H1 (cell line): ENCODE data around the gene AATK. TPM values are rescaled to one million over a fixed set of nuclear protein-coding genes. Genes with fewer than 3 reads are reported as not detected.

Experiments
- EZH2 ChIP-seq: fragments of 200-600 bp; sonication (generic); IDR thresholded peaks from 2 replicates; pipeline ENCODE4 v1.7.1; 2012; ENCODE audit warnings: low read depth, mild to moderate bottlenecking, moderate library complexity, low read length, inconsistent platforms; ENCODE audit not compliant: severe bottlenecking
- SP4 ChIP-seq: IDR thresholded peaks from 2 replicates; pipeline ENCODE4 v1.6.1; 2012; ENCODE audit warnings: low read length, inconsistent platforms
- USF2 ChIP-seq: IDR thresholded peaks from 2 replicates; pipeline ENCODE4 v1.6.1; 2011; ENCODE audit warnings: low read length, improper control_type of control experiment
- polyA plus RNA-seq, 7 experiments: library from polyadenylated mRNA; depleted of rRNA in 3 of 7; stranded (reverse) in 5 of 7; unstranded in 2 of 7; fragments of >200 nt in 5 of 7; fragments of 200-250 nt in 2 of 7; gene quantifications; 1 replicate in 5 of 7; 2 replicates in 1 of 7; 4 replicates in 1 of 7; pipeline versions ENCODE4 v1.2.1 to v1.2.3, GENCODE V29; 2011 to 2013; ENCODE audit warnings: missing spikeins in 2 of 7, mixed read lengths in 2 of 7
- total RNA-seq: library from RNA; stranded (reverse); fragmentation: NEBNext Ultra II Directional; extraction: Animal tissue kit (Norgen Biotek cat#: 25700); gene quantifications from 2 replicates; pipeline ENCODE4 v1.2.1, GENCODE V29; 2021

The AATK gene
- total and polyA plus RNA-seq, 2 of the 8 experiments (the other 6 are each of a cell fraction or from before 2014, with no cell fraction given): 1.7 to 3.5 TPM

- no peak for TF ChIP-seq EZH2
- TF ChIP-seq SP4: no peak
- no peak for TF ChIP-seq USF2
Observed at GRCh38 chr17:81129711-81130367, 36.2 kb downstream of the AATK start (continued).
